Occipital lobe (tissue), 2 donors: Measurements from ENCODE around the gene ZNF195. TPM values are rescaled to one million over a fixed set of nuclear protein-coding genes. Genes with fewer than 3 reads are reported as not detected.
"Not testable (repeated sequence)": the region's sequence is repeated elsewhere in the genome, so short reads cannot be mapped to it uniquely, and the experiment has no call there.

Experiments used
- DNase-seq: peaks from one replicate; lab custom pipeline; 2025; lab: John Stamatoyannopoulos, UW
- total RNA-seq: library from RNA; depleted of rRNA; stranded (reverse); fragments of >200 nt; gene quantifications from one replicate; pipeline ENCODE4 v1.2.3, GENCODE V29; 2014

Gene ZNF195
- 59.4 TPM for total RNA-seq

- DNase-seq: peak; percentile 99
Measured at GRCh38 chr11:3378426-3379423, at the start of gene ZNF195. Gene ZNF195, minus strand, starts transcription at chr11:3379146. Its CDS starts 106 bp downstream, at chr11:3379040.

- DNase-seq: not testable (repeated sequence)
Measured at GRCh38 chr11:3428076-3428475, 49.1 kb upstream of the ZNF195 start.

GRCh38 chr11:3426541-3426940, 47.6 kb upstream of the ZNF195 start:
- not testable (repeated sequence) for DNase-seq

GRCh38 chr11:3423928-3424327, 45.0 kb upstream of the ZNF195 start:
- not testable (repeated sequence) for DNase-seq

- not testable (repeated sequence) for DNase-seq
Measured at GRCh38 chr11:3423138-3423731, 44.3 kb upstream of the ZNF195 start.

- peak; percentile 96 for DNase-seq
Measured at GRCh38 chr11:3422380-3423137, 43.6 kb upstream of the ZNF195 start.

- DNase-seq: not testable (repeated sequence)
Measured at GRCh38 chr11:3421608-3422379, 42.8 kb upstream of the ZNF195 start.

- not testable (repeated sequence) for DNase-seq
Measured at GRCh38 chr11:3420281-3421042, 41.5 kb upstream of the ZNF195 start.

GRCh38 chr11:3419496-3419895, 40.5 kb upstream of the ZNF195 start:
- not testable (repeated sequence) for DNase-seq

GRCh38 chr11:3417047-3417446, 38.1 kb upstream of the ZNF195 start:
- DNase-seq: peak; percentile 15

GRCh38 chr11:3415301-3415700, 36.4 kb upstream of the ZNF195 start:
- not testable (repeated sequence) for DNase-seq

GRCh38 chr11:3413666-3414065, 34.7 kb upstream of the ZNF195 start:
- DNase-seq: not testable (repeated sequence)

- no peak for DNase-seq
Measured at GRCh38 chr11:3412837-3413236, 33.9 kb upstream of the ZNF195 start.

- peak; percentile 18 for DNase-seq
Measured at GRCh38 chr11:3408722-3409121, 29.8 kb upstream of the ZNF195 start.

GRCh38 chr11:3408058-3408605, 29.2 kb upstream of the ZNF195 start:
- not testable (repeated sequence) for DNase-seq

- not testable (repeated sequence) for DNase-seq
Measured at GRCh38 chr11:3406937-3407336, 28.0 kb upstream of the ZNF195 start.

GRCh38 chr11:3406223-3406875, 27.4 kb upstream of the ZNF195 start:
- DNase-seq: not testable (repeated sequence)

GRCh38 chr11:3404076-3404925, 25.4 kb upstream of the ZNF195 start:
- not testable (repeated sequence) for DNase-seq
